ENCODE results near the gene PATL1.

DNA sequence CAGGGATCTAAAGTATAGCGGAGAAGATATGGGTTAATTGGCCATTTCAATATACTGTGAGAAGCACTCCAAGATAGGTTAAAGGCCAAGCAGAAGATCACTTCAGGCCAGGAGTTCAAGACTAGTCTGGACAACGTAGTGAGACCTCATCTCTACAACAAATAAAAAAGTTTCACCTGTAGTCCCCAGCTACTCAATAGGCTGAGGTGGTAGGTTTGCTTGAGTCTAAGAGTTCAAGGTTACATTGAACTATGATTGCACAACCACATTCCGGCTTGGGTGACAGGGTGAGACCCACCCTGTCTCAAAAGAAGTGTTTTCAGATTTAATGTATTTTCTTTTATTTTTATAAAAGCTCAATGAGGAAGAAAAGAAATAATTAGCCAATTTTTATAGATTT lies 25.4 kb downstream of the PATL1 start:
- no peak for TF ChIP-seq EZH2phosphoT487 (IDR thresholded peaks at IDR 0.05; ENCODE audit: insufficient read depth, low read depth)
- no peak for TF ChIP-seq EZH2 (IDR thresholded peaks at IDR 0.05; ENCODE audit: insufficient read depth, poor library complexity, severe bottlenecking)
